Measurements from ENCODE around the gene MAP3K4. TPM values are rescaled to one million over a fixed set of nuclear protein-coding genes. Genes with fewer than 3 reads are reported as not detected.

Gene MAP3K4
- total and polyA plus RNA-seq, 2 of the 4 experiments (the other 2 are of a cell fraction): 11.5 to 20.4 TPM

GRCh38 chr6:160965893-160966292, 25.7 kb upstream of the MAP3K4 start:
- Histone ChIP-seq H3K79me1 (ENCODE audit: low read depth in 1 of 2, low read length in 2 of 2) (no peaks in the 10 kb centered on the region), H3K9ac (ENCODE audit: low read depth, low read length) (no peak overlapping the region), H2BK15ac (ENCODE audit: low read depth, low read length) (no peak overlapping the region), H3K4me2 (ENCODE audit: low read depth, low read length) (no peak overlapping the region), H3K9me3 (ENCODE audit: control insufficient read depth, insufficient read depth, low read length) (no peaks in the 10 kb centered on the region), H3K27me3 (ENCODE audit: control insufficient read depth, insufficient read depth, low read length) (peaks cover 5% of the 10 kb centered on the region), H4K5ac (ENCODE audit: low read depth, low read length) (no peak overlapping the region), H3K27ac (ENCODE audit: insufficient read depth, low read length) (no peak overlapping the region), H2AK9ac (replicated peaks; ENCODE audit: low read depth, low read length, poor library complexity) (no peak overlapping the region), H4K91ac (ENCODE audit: insufficient read depth, low read depth, low read length) (no peak overlapping the region), H4K8ac (ENCODE audit: low read depth in 2 of 2, low read length in 2 of 2) (no peak overlapping the region), H3K56ac (ENCODE audit: extremely low read depth, insufficient read depth, low read length) (no peak overlapping the region), H3K23ac (ENCODE audit: low read depth, low read length) (no peak overlapping the region), H3K18ac (ENCODE audit: low read depth, low read length) (no peak overlapping the region), H3K4ac (ENCODE audit: low read depth, low read length) (no peak overlapping the region), H4K20me1 (ENCODE audit: insufficient read depth, low read length) (no peaks in the 10 kb centered on the region), H2BK20ac (ENCODE audit: low read depth, low read length) (no peak overlapping the region), H2BK120ac (ENCODE audit: low read depth, low read length) (no peak overlapping the region), H2AK5ac (ENCODE audit: low read depth, low read length) (no peak overlapping the region), H3K4me3 (ENCODE audit: insufficient read depth, low read depth, low read length) (no peak overlapping the region), H3K14ac (replicated peaks; ENCODE audit: low read depth, low read length) (no peak overlapping the region), H3K4me1 (ENCODE audit: control insufficient read depth, insufficient read depth, low read length) (no peaks in the 10 kb centered on the region), H2AFZ (replicated peaks; ENCODE audit: low read length, poor library complexity) (no peak overlapping the region), H3K36me3 (ENCODE audit: control insufficient read depth, insufficient read depth, low read length) (no peaks in the 10 kb centered on the region), H2BK5ac (ENCODE audit: low read depth, low read length, poor library complexity, severe bottlenecking) (no peak overlapping the region), H3K9me1 (ENCODE audit: insufficient read depth, low read length) (no peaks in the 10 kb centered on the region)
- no TSS peak for BruUV-seq (replicated peaks)
- in situ Hi-C loops (cut with MboI; ENCODE audit: low sequenced_read_pairs) (no loop called here), intact Hi-C loops (cut with micrococcal nuclease) (no loop called here), dilution Hi-C loops (cut with HindIII; ENCODE audit: low sequenced_read_pairs, unreplicated experiment) (no loop called here)
- 20% methylated on average over 1 of the region's 5 CpGs; no CpG with 5 or more reads in 1 of the 2 experiments for WGBS, 2 experiments (ENCODE audit: extremely low coverage in 2 of 2, insufficient read length in 1 of 2)
- ATAC-seq (ENCODE audit: low read depth): no peak
- TF ChIP-seq MAFK (IDR thresholded peaks at IDR 0.05; ENCODE audit: low read depth, low read length) (no peak), SMC3 (IDR thresholded peaks at IDR 0.05; ENCODE audit: low read depth, low read length) (no peak), RFX5 (IDR thresholded peaks at IDR 0.05; ENCODE audit: low read depth, low read length) (no peak), RCOR1 (IDR thresholded peaks at IDR 0.05; ENCODE audit: insufficient replicate concordance, low read length) (no peak), BHLHE40 (IDR thresholded peaks at IDR 0.05; ENCODE audit: low read depth, low read length) (no peak), CHD1 (IDR thresholded peaks at IDR 0.05; ENCODE audit: low read depth, low read length) (no peak), RAD21 (IDR thresholded peaks at IDR 0.05; ENCODE audit: low read length) (no peak), NFE2L2 (IDR thresholded peaks at IDR 0.05; ENCODE audit: low read depth, low read length) (no peak), MAZ (IDR thresholded peaks at IDR 0.05; ENCODE audit: borderline replicate concordance, low read depth, low read length) (no peak), USF2 (IDR thresholded peaks at IDR 0.05; ENCODE audit: low read depth, low read length) (no peak), FOS (IDR thresholded peaks at IDR 0.05; ENCODE audit: low read depth, low read length) (no peak), POLR2A (IDR thresholded peaks at IDR 0.05; ENCODE audit: low read depth, low read length) (no peak), MXI1 (IDR thresholded peaks at IDR 0.05; ENCODE audit: borderline replicate concordance, low read depth, low read length) (no peak), CEBPB (IDR thresholded peaks at IDR 0.05; ENCODE audit: low read depth, low read length) (no peak)
- TF ChIP-seq, protein P1, sequence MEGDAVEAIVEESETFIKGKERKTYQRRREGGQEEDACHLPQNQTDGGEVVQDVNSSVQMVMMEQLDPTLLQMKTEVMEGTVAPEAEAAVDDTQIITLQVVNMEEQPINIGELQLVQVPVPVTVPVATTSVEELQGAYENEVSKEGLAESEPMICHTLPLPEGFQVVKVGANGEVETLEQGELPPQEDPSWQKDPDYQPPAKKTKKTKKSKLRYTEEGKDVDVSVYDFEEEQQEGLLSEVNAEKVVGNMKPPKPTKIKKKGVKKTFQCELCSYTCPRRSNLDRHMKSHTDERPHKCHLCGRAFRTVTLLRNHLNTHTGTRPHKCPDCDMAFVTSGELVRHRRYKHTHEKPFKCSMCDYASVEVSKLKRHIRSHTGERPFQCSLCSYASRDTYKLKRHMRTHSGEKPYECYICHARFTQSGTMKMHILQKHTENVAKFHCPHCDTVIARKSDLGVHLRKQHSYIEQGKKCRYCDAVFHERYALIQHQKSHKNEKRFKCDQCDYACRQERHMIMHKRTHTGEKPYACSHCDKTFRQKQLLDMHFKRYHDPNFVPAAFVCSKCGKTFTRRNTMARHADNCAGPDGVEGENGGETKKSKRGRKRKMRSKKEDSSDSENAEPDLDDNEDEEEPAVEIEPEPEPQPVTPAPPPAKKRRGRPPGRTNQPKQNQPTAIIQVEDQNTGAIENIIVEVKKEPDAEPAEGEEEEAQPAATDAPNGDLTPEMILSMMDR (conservative IDR thresholded peaks at IDR 0.05; ENCODE audit: low read depth, low read length): no peak
- TF ChIP-seq, protein P2, sequence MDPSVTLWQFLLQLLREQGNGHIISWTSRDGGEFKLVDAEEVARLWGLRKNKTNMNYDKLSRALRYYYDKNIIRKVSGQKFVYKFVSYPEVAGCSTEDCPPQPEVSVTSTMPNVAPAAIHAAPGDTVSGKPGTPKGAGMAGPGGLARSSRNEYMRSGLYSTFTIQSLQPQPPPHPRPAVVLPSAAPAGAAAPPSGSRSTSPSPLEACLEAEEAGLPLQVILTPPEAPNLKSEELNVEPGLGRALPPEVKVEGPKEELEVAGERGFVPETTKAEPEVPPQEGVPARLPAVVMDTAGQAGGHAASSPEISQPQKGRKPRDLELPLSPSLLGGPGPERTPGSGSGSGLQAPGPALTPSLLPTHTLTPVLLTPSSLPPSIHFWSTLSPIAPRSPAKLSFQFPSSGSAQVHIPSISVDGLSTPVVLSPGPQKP (IDR thresholded peaks at IDR 0.05; ENCODE audit: borderline replicate concordance, low read depth, low read length): no peak
- POLR2A ChIA-PET (ENCODE audit: unreplicated experiment): no interaction called here
- CTCF ChIA-PET: no interaction called here
- DNase-seq: no peak
